ENCODE results near the gene OGDH.
"Not testable (repeated sequence)": the region's sequence is repeated elsewhere in the genome, so short reads cannot be mapped to it uniquely, and the experiment has no call there.

OGDH gene

DNA sequence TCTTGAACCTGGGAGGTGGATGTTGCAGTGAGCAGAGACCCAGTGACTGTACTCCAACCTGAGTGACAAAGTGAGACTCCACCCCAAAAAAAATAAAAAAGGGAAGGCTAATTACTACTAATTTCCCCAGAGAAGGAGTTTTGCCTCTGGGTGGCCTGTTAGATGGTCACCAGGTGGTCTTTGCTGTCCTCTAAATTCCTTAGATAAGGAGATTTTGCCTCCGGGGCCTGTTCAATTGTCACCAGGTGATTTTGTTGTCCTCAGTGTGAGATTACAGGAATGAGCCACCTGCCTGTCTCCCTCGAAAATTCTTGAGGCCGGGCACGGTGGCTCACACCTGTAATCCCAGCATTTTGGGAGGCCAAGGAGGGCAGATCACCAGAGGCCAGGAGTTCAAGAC, 117.8 kb downstream of the OGDH start:
- Histone ChIP-seq H3K79me2 (ENCODE audit: control insufficient read depth, low read length) (no peaks in the 10 kb centered on the region), H3F3A (ENCODE audit: control insufficient read depth, insufficient read depth) (no peaks in the 10 kb centered on the region), H4K20me1 (ENCODE audit: control insufficient read depth, insufficient read depth, low read depth, low read length) (no peaks in the 10 kb centered on the region), H3K4me1 (ENCODE audit: control insufficient read depth, low read length) (peaks cover 2% of the 10 kb centered on the region; the same call in 1 of the 2 replicates), H3K4me2 (ENCODE audit: low read length) (no peak overlapping the region), H3K36me3 (ENCODE audit: control insufficient read depth, low read length) (no peaks in the 10 kb centered on the region), H3K27ac (ENCODE audit: low read depth, low read length) (no peak overlapping the region), H3K4me3 (ENCODE audit: low read length) (no peak overlapping the region), H3K9me3 (ENCODE audit: control insufficient read depth, insufficient read depth, low read length) (peaks cover 7% of the 10 kb centered on the region; the same call in 1 of the 2 replicates), H3K9me2 (replicated peaks; ENCODE audit: control insufficient read depth, low read length) (no peaks in the 10 kb centered on the region), H3K27me3 (ENCODE audit: control insufficient read depth, low read length) (no peaks in the 10 kb centered on the region)
- TF ChIP-seq, protein P1, sequence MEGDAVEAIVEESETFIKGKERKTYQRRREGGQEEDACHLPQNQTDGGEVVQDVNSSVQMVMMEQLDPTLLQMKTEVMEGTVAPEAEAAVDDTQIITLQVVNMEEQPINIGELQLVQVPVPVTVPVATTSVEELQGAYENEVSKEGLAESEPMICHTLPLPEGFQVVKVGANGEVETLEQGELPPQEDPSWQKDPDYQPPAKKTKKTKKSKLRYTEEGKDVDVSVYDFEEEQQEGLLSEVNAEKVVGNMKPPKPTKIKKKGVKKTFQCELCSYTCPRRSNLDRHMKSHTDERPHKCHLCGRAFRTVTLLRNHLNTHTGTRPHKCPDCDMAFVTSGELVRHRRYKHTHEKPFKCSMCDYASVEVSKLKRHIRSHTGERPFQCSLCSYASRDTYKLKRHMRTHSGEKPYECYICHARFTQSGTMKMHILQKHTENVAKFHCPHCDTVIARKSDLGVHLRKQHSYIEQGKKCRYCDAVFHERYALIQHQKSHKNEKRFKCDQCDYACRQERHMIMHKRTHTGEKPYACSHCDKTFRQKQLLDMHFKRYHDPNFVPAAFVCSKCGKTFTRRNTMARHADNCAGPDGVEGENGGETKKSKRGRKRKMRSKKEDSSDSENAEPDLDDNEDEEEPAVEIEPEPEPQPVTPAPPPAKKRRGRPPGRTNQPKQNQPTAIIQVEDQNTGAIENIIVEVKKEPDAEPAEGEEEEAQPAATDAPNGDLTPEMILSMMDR (IDR thresholded peaks at IDR 0.05; ENCODE audit: low read depth, low read length, poor library complexity, severe bottlenecking): no peak
- TF ChIP-seq EZH2phosphoT487 (IDR thresholded peaks at IDR 0.05; ENCODE audit: borderline replicate concordance, low read length): no peak

DNA sequence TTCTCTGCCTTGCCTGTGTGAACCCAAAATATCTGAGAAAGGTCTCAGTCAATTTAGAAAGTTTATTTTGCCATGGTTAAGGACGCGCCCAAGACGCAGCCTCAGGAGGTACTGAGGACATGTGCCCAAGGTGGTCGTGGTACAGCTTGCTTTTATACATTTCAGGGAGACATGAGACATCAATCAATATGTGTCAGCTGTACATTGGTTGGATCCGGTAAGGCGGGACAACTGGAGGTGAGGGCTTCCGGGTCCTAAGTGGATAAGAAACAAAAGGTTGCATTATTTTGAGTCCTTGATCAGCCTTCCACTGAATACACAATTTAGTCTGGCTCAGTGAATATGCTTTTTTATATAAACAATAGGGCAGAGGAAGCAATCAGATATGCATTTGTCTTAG, 119.8 kb downstream of the OGDH start:
- H3K4me1 ChIP-seq (ENCODE audit: control insufficient read depth, low read length): peaks cover 11% of the 10 kb centered on the region
- not testable (repeated sequence) for H3K4me2 ChIP-seq (ENCODE audit: low read length); H3K36me3 ChIP-seq (ENCODE audit: control insufficient read depth, low read length); H3K27ac ChIP-seq (ENCODE audit: low read depth, low read length); H3K9me3 ChIP-seq (ENCODE audit: control insufficient read depth, insufficient read depth, low read length); H3K4me3 ChIP-seq (ENCODE audit: low read length); H3K27me3 ChIP-seq (ENCODE audit: control insufficient read depth, low read length); H3F3A ChIP-seq (ENCODE audit: control insufficient read depth, insufficient read depth); H3K79me2 ChIP-seq (ENCODE audit: control insufficient read depth, low read length); H3K9me2 ChIP-seq (replicated peaks; ENCODE audit: control insufficient read depth, low read length); H4K20me1 ChIP-seq (ENCODE audit: control insufficient read depth, insufficient read depth, low read depth, low read length)

DNA sequence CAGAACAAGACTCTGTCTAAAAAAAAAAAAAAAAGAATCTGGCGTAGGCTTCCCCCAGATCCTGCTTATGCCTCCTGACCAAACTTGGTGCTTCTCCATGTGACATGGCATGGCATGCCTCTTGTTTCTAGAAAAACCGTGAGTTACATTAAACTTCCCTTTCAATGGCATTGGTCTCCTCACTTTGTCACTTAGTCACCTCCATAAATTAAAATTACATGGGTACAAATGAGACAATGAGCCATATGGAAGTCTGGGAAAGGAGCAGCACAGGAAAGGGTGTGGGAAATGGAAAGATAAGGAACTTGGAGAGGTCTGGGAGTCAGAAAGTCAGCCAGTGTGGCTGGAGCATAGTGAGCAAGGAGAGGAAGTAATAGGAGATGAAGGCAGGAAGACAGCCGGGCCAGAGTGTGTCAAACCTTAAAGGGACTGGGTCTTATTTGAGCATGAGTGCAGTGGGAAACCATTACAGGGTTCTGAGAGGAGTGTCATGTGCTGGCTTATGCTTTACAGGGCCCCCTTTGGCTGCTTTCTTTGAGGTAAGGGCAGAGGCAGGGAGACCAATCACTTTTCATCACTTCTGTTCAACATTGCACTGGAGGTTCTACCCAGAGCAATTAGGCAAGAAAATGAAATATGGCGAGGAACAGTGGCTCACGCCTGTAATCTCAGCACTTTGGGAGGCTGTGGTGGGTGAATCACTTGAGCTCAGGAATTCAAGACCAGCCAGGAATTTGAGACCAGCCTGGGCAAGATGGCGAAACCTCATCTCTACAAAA, 120.9 kb downstream of the OGDH start:
- Histone ChIP-seq H3K9me3 (ENCODE audit: control insufficient read depth, insufficient read depth, low read length) (no peaks in the 10 kb centered on the region), H3K27me3 (ENCODE audit: control insufficient read depth, low read length) (no peaks in the 10 kb centered on the region), H3F3A (ENCODE audit: control insufficient read depth, insufficient read depth) (no peaks in the 10 kb centered on the region), H3K9me2 (replicated peaks; ENCODE audit: control insufficient read depth, low read length) (no peaks in the 10 kb centered on the region), H3K79me2 (ENCODE audit: control insufficient read depth, low read length) (no peaks in the 10 kb centered on the region), H3K36me3 (ENCODE audit: control insufficient read depth, low read length) (no peaks in the 10 kb centered on the region), H3K4me1 (ENCODE audit: control insufficient read depth, low read length) (peaks cover 11% of the 10 kb centered on the region), H3K4me2 (ENCODE audit: low read length) (no peak overlapping the region), H3K4me3 (ENCODE audit: low read length) (no peak overlapping the region), H4K20me1 (ENCODE audit: control insufficient read depth, insufficient read depth, low read depth, low read length) (no peaks in the 10 kb centered on the region), H3K27ac (ENCODE audit: low read depth, low read length) (no peak overlapping the region)
- TF ChIP-seq, protein P1 (IDR thresholded peaks at IDR 0.05; ENCODE audit: low read depth, low read length, poor library complexity, severe bottlenecking): no peak
- TF ChIP-seq EZH2phosphoT487 (IDR thresholded peaks at IDR 0.05; ENCODE audit: borderline replicate concordance, low read length): no peak

DNA sequence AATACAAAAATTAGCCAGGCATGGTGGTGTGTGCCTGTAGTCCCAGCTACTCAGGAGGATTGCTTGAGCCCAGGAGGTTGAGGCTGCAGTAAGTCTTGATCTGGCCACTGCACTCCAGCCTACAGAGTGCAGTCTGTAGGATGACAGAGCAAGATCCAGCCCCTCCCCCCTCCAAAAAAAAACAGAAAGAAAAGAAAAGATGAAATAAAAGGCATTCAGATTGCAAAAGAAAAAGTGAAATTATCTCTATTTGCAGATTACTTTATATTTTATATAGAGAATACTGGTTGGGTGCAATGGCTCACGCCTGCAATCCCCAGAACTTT, 121.5 kb downstream of the OGDH start:
- H3K9me2 ChIP-seq (replicated peaks; ENCODE audit: control insufficient read depth, low read length): no peaks in the 10 kb centered on the region
- peaks cover 3% of the 10 kb centered on the region; the same call in 1 of the 2 replicates for H3K27me3 ChIP-seq (ENCODE audit: control insufficient read depth, low read length)
- TF ChIP-seq EZH2phosphoT487 (IDR thresholded peaks at IDR 0.05; ENCODE audit: borderline replicate concordance, low read length): no peak
- TF ChIP-seq, protein P1 (IDR thresholded peaks at IDR 0.05; ENCODE audit: low read depth, low read length, poor library complexity, severe bottlenecking): no peak
- H3K4me3 ChIP-seq (ENCODE audit: low read length): no peak overlapping the region
- H3K36me3 ChIP-seq (ENCODE audit: control insufficient read depth, low read length): no peaks in the 10 kb centered on the region
- no peaks in the 10 kb centered on the region for H3K9me3 ChIP-seq (ENCODE audit: control insufficient read depth, insufficient read depth, low read length)
- no peaks in the 10 kb centered on the region for H4K20me1 ChIP-seq (ENCODE audit: control insufficient read depth, insufficient read depth, low read depth, low read length)
- peaks cover 11% of the 10 kb centered on the region for H3K4me1 ChIP-seq (ENCODE audit: control insufficient read depth, low read length)
- no peak overlapping the region for H3K27ac ChIP-seq (ENCODE audit: low read depth, low read length)
- no peaks in the 10 kb centered on the region for H3K79me2 ChIP-seq (ENCODE audit: control insufficient read depth, low read length)
- H3F3A ChIP-seq (ENCODE audit: control insufficient read depth, insufficient read depth): no peaks in the 10 kb centered on the region
- no peak overlapping the region for H3K4me2 ChIP-seq (ENCODE audit: low read length)

All from DOHH2 (cell line).